ENCODE results near the gene ABHD2. TPM values are rescaled to one million over a fixed set of nuclear protein-coding genes. Genes with fewer than 3 reads are reported as not detected.
"Not testable (repeated sequence)": the region's sequence is repeated elsewhere in the genome, so short reads cannot be mapped to it uniquely, and the experiment has no call there.

ABHD2 gene
- total and polyA plus RNA-seq, 11 donors: 8.6 to 243 (median 116) TPM

GRCh38 chr15:89043031-89044002 is 44.9 kb upstream of the ABHD2 start:
- H3K27me3 ChIP-seq: no peaks in the 10 kb centered on the region
- no peaks in the 10 kb centered on the region for H3K4me1 ChIP-seq
- DNase-seq (no peak), ATAC-seq (no peak)
- H3K4me3 ChIP-seq: no peak overlapping the region
- WGBS, 4 donors: 83 to 90% (median 87%) methylated on average over 3 of the region's 3 CpGs
- TF ChIP-seq POLR2A (IDR thresholded peaks at IDR 0.05) (no peak), CTCF (IDR thresholded peaks at IDR 0.05) (no peak)
- no peaks in the 10 kb centered on the region for H3K36me3 ChIP-seq
- no peak overlapping the region for H3K27ac ChIP-seq
- intact Hi-C loops (cut with DNase I): no loop called here
- no peaks in the 10 kb centered on the region for H3K9me3 ChIP-seq

GRCh38 chr15:89049016-89049666 is 39.1 kb upstream of the ABHD2 start:
- ATAC-seq; H3K27ac ChIP-seq; H3K27me3 ChIP-seq; H3K36me3 ChIP-seq; DNase-seq; intact Hi-C loops (cut with DNase I); H3K9me3 ChIP-seq: not testable (repeated sequence)
- Histone ChIP-seq H3K4me3 (peak overlapping the region in 1 of 12 donors; percentile 23), H3K4me1 (peaks cover 0 to 10% (median 0%) of the 10 kb centered on the region in 12 donors)
- WGBS, 4 donors: 43 to 59% (median 45%) methylated on average over 9 to 21 of the region's 21 CpGs

GRCh38 chr15:89051875-89052274 is 36.4 kb upstream of the ABHD2 start:
- H3K27ac ChIP-seq: peak overlapping the region in 10 of 12 donors; percentile 11 to 77 (median 46)
- H3K27me3 ChIP-seq: no peaks in the 10 kb centered on the region
- no peaks in the 10 kb centered on the region for H3K36me3 ChIP-seq
- 28 to 41% (median 35%) methylated on average over 2 of the region's 2 CpGs for WGBS, 4 donors
- TF ChIP-seq CTCF (IDR thresholded peaks at IDR 0.05) (no peak), POLR2A (IDR thresholded peaks at IDR 0.05) (no peak)
- DNase-seq (no peak), ATAC-seq (peak in 3 of 4 donors; percentile 31 to 74 (median 68))
- no peak overlapping the region for H3K4me3 ChIP-seq
- peaks cover 0 to 10% (median 0%) of the 10 kb centered on the region in 12 donors for H3K4me1 ChIP-seq
- H3K9me3 ChIP-seq: no peaks in the 10 kb centered on the region
- intact Hi-C loops (cut with DNase I): no loop called here

GRCh38 chr15:89052474-89052873 is 35.8 kb upstream of the ABHD2 start:
- ATAC-seq (peak in 1 of 4 donors; percentile 38), DNase-seq (no peak)
- TF ChIP-seq CTCF (IDR thresholded peaks at IDR 0.05) (no peak), POLR2A (IDR thresholded peaks at IDR 0.05) (no peak)
- Histone ChIP-seq H3K4me1 (peaks cover 0 to 12% (median 2%) of the 10 kb centered on the region in 12 donors), H3K4me3 (no peak overlapping the region), H3K27me3 (no peaks in the 10 kb centered on the region), H3K9me3 (no peaks in the 10 kb centered on the region), H3K36me3 (no peaks in the 10 kb centered on the region), H3K27ac (peak overlapping the region in 8 of 12 donors; percentile 27 to 77 (median 52))
- intact Hi-C loops (cut with DNase I): no loop called here
- 69 to 82% (median 79%) methylated on average over 3 of the region's 3 CpGs for WGBS, 4 donors

All from heart left ventricle (tissue), 16 donors.